Activated CD4-positive, alpha-beta T cell treated with anti-CD3 and anti-CD28 coated beads, Interleukin-2, amount 10 ng/mL, durations not matched to agents 7 days and 5 days (primary cell): ENCODE results near the gene ADAMTS2. TPM values are rescaled to one million over a fixed set of nuclear protein-coding genes. Genes with fewer than 3 reads are reported as not detected.

Experiments used
- CTCF ChIA-PET: fragments of 350-600 bp; sonication (Branson Sonifier 250); formaldehyde crosslinking; loops from one replicate; lab custom pipeline; 2021; ENCODE audit warnings: antibody characterized with exemption; lab: Charles Lee
- POLR2A ChIA-PET: fragments of 350-600 bp; sonication (Branson Sonifier 250); formaldehyde crosslinking; loops from one replicate; lab custom pipeline; 2021; ENCODE audit warnings: antibody characterized with exemption; lab: Charles Lee
- DNase-seq: peaks from one replicate; pipeline ENCODE4 v3.0.0-alpha.2; 2020
- H3K27ac Mint-ChIP-seq: one replicate; pipeline ENCODE4 v1.8.0; 2021; ENCODE audit warnings: mild to moderate bottlenecking, moderate library complexity, mixed read lengths
- H3K27me3 Mint-ChIP-seq: one replicate; pipeline ENCODE4 v1.8.0; 2021; ENCODE audit warnings: mixed read lengths
- H3K36me3 Mint-ChIP-seq: one replicate; pipeline ENCODE4 v1.8.0; 2021; ENCODE audit warnings: low read depth, mixed read lengths
- H3K4me1 Mint-ChIP-seq: one replicate; pipeline ENCODE4 v1.8.0; 2021; ENCODE audit warnings: mixed read lengths
- H3K4me3 Mint-ChIP-seq: one replicate; pipeline ENCODE4 v1.8.0; 2021; ENCODE audit warnings: mild to moderate bottlenecking, moderate library complexity, mixed read lengths
- H3K9me3 Mint-ChIP-seq: one replicate; pipeline ENCODE4 v1.8.0; 2021; ENCODE audit warnings: mixed read lengths
- total RNA-seq, 2 experiments: library from RNA; stranded (reverse); gene quantifications; one replicate each; pipeline ENCODE4 v1.2.3, GENCODE V29; 2021

The ADAMTS2 gene
- total RNA-seq, 2 experiments from 2014 or later: not detected

DNA sequence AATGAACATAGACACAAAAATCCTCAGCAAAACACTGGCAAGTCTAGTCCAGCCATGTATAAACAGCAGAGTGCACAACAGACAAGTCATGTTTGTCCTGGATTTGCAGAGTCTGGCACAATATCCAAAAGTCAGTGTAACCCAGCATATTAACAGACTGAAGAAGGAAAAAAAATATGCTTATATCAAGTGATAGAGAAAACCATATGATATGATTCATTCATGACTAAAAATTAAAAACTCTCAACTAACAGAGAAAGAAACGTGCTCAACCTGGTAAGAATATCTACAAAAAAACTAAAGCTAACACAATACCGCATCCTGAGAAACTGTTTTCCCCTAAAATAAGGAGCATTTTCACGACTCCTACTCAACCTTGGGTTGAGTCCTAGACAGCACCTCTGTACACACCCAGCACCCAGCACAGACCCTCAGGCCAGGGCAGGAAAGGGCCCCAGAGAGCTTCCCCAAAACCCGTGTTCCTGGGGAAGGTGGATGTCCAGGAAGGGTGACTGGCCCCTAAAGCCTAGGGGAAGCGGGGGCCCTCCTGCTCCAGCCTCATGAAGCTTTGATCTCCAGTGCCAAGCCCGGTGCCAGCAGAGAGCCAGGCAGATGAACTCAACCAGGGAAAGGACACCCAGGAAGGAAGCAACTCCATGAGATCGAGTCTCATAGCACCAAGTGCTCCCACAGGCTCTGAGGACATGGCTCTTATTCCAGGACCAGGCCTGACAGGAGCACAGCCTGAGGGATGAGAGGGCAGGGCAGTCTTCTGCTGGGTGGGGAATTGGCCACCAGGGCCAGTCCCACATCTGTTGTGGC is 38.9 kb downstream of the ADAMTS2 start:
- peaks cover 15% of the 10 kb centered on the region for H3K9me3 Mint-ChIP-seq
- H3K27me3 Mint-ChIP-seq: no peaks in the 10 kb centered on the region
- ChIA-PET CTCF (no interaction called here), POLR2A (no interaction called here)
- no peak for DNase-seq
- no peak overlapping the region for H3K27ac Mint-ChIP-seq
- no peak overlapping the region for H3K4me3 Mint-ChIP-seq
- H3K36me3 Mint-ChIP-seq: no peaks in the 10 kb centered on the region
- no peaks in the 10 kb centered on the region for H3K4me1 Mint-ChIP-seq

DNA sequence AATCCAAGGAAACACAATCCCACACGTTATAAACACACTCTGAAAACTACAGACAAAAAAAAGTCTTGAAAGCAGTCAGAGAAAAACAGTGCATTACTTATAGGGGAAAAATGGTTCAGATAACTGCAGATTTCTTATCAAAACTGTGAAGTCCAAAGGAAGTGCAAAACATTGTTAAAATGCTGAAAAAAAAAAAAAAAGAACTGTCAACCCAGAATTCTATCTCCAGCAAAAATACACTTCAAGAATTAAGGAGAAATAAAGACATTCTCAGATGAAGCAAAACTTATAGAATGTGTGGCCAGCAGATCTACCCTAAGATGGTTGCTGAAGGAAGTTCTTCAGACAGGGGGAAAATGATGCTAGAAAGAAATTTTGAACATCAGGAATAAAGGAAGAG is 40.4 kb downstream of the ADAMTS2 start:
- Mint-ChIP-seq H3K27me3 (no peaks in the 10 kb centered on the region), H3K27ac (no peak overlapping the region), H3K36me3 (no peaks in the 10 kb centered on the region), H3K4me1 (no peaks in the 10 kb centered on the region), H3K4me3 (no peak overlapping the region), H3K9me3 (peaks cover 16% of the 10 kb centered on the region)
- ChIA-PET CTCF (no interaction called here), POLR2A (no interaction called here)
- no peak for DNase-seq

DNA sequence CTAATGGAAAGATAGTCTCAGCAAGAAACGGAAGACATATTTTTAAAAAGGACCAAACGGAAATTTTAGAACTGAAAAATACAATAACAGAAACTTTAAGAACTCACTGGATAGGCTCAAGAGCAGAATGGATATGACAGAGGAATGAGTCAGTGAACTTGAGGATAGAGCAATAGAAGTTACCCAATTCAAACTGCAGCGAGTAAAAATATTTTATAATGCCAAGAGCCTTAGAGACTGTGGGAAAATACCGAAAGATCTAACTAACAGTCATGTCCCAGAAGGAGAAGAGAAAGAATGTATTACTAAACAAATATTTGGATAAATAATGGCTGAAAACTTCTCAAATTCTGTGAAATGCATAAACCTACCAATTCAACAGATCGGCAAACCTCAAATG is 40.8 kb downstream of the ADAMTS2 start:
- no peaks in the 10 kb centered on the region for H3K36me3 Mint-ChIP-seq
- no peak overlapping the region for H3K4me3 Mint-ChIP-seq
- POLR2A ChIA-PET: no interaction called here
- no peak for DNase-seq
- H3K4me1 Mint-ChIP-seq: no peaks in the 10 kb centered on the region
- peaks cover 16% of the 10 kb centered on the region for H3K9me3 Mint-ChIP-seq
- no peaks in the 10 kb centered on the region for H3K27me3 Mint-ChIP-seq
- no peak overlapping the region for H3K27ac Mint-ChIP-seq
- CTCF ChIA-PET: no interaction called here

DNA sequence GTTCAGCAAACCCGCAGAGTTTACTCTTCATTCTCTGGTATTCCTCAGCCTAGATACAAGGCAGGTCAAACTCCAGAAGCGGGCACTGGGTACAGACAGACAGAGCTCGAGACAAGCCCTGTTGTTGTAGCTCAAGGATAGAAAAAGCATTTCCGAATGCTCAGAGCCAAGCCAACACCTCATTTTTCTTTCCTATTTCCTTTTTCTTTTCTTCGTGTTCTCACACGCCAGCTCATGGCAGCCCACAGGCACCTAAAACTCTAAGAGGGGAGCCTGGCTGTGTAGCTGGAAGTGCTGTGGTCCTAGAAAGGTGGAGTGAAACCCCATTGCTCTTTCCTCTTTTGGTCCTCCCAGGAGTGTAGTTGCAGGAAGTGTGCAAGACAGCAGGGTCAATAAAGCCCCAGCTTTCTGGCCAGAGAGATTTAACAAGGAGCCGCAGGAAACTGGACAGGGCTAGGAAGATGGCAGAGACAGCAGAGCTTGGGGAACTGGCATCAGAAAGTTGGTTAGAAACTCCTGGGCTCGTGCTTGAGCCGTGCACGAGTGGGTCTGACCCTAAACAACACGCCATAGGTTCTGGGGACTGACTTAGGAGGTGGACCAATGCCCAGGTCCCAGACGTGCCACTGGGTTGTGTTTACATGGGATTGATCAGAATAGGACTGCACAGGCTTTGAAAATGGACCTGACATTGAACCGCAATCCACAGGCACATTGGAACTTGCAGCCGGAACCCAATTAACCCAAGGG is 41.6 kb downstream of the ADAMTS2 start:
- H3K9me3 Mint-ChIP-seq: peaks cover 19% of the 10 kb centered on the region
- no peaks in the 10 kb centered on the region for H3K36me3 Mint-ChIP-seq

DNA sequence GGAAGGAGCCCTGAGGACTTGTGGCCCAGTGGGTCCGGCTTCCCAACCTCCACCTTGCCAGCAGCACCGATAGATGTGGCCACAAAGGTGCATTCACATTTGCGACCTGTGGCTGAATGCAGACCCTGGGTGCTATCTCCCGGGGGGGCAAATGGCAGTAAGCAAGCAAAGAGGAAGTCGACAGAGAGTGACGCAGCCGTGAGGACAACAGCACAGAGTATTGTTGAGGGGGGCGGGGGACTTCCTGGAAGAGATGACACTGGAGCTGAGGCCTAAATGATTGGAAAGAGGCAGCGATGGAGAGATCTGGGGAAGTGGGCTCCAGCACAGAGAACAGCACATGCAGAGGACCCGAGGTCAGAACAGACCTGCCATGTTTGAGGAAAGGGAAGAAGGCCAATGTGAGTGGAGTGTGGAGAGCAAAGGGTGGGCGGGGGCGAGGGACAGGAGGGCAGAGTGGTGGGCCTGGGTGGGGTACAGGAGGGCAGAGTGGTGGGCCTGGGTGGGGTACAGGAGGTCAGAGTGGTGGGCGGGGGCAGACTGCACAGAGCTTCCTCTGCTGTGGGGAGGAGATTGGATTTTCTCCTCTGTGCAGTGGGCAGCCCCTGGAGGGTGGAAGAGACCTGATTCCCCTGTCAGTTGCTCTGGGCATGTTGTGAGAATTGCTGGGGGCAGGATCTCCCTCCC is 42.6 kb downstream of the ADAMTS2 start:
- DNase-seq: no peak
- Mint-ChIP-seq H3K36me3 (no peaks in the 10 kb centered on the region), H3K27ac (no peak overlapping the region), H3K4me3 (no peak overlapping the region), H3K4me1 (no peaks in the 10 kb centered on the region), H3K9me3 (peaks cover 23% of the 10 kb centered on the region), H3K27me3 (no peaks in the 10 kb centered on the region)
- POLR2A ChIA-PET: no interaction called here
- CTCF ChIA-PET: no interaction called here

More for the DNA sequence above, 41.6 kb downstream of the ADAMTS2 start:
- Mint-ChIP-seq H3K4me3 (no peak overlapping the region), H3K27me3 (no peaks in the 10 kb centered on the region), H3K4me1 (no peaks in the 10 kb centered on the region), H3K27ac (no peak overlapping the region)
- ChIA-PET CTCF (no interaction called here), POLR2A (no interaction called here)
- DNase-seq: no peak

DNA sequence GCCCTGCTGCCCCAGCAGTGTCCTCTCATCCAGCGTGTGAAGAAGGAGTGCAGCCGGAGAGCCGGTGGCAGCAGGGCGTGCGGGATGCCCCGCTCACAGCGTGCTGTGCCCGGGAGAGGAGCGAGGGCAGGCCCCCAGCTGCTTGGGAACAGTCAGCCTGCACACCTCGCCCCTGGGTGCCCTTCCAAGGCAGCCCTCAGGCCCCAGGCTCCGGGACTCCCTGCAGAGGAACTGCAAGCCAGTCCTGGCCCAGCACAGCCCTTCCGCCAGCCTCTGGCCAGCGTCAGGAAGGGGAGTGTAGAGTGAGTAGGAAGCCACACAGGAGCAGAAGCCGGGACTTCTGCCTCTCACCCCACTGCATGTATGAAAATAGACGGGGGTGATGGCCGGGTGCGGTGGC is 43.5 kb downstream of the ADAMTS2 start:
- DNase-seq: no peak
- CTCF ChIA-PET: no interaction called here
- Mint-ChIP-seq H3K4me3 (no peak overlapping the region), H3K4me1 (no peaks in the 10 kb centered on the region), H3K36me3 (no peaks in the 10 kb centered on the region), H3K9me3 (peaks cover 23% of the 10 kb centered on the region), H3K27ac (no peak overlapping the region), H3K27me3 (no peaks in the 10 kb centered on the region)
- POLR2A ChIA-PET: no interaction called here

DNA sequence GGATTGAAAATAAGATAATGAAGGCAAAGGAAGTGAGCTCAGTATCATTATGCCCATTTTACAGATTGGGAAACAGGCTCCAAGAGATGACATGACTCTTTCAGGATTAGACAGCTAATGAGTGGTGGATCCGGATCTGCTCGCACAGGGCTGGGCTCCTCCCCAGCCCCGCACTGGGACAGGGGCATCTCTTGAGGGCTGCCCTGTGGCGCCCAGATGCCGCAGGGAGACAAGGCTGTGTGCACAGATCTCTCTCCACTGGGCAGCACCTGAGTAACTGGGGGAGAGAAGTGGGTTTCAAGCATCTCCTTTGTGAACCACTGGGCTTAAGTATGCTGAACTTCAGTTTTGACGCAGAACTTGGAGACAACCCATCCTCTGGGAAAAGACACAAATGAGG is 43.9 kb downstream of the ADAMTS2 start:
- no peak for DNase-seq
- H3K4me3 Mint-ChIP-seq: no peak overlapping the region
- H3K27ac Mint-ChIP-seq: no peak overlapping the region
- no peaks in the 10 kb centered on the region for H3K27me3 Mint-ChIP-seq
- H3K4me1 Mint-ChIP-seq: no peaks in the 10 kb centered on the region
- CTCF ChIA-PET: no interaction called here
- peaks cover 23% of the 10 kb centered on the region for H3K9me3 Mint-ChIP-seq
- no peaks in the 10 kb centered on the region for H3K36me3 Mint-ChIP-seq
- POLR2A ChIA-PET: no interaction called here

DNA sequence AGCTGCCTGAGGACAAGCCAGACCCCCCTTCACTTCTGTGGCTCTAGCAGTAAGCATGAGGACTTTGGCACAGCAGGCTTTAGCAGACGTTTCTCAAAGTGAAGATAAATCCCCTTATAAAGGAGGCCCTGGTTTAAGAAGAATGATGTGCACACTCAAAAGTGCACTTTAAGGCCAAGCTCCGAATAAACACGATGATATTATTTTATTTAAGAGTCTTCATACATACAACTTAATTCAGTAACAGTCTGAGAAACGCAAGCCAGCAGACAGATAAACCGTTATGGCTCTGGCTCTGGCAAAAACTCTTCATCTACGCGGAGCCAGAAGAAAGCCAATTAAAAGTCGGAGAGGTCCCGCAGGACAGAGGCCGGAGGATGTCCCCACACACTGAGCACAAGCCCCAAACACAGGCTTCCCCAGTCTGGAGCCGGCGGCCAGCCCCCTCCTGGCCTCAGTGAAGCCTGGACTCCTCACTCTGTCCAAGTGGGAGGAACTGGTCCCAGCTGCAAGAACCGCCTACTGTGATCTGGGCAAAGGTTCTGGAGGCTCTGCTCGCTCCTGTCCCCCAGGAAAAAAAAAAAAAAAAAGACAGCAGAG is 44.6 kb downstream of the ADAMTS2 start:
- H3K4me1 Mint-ChIP-seq: no peaks in the 10 kb centered on the region
- CTCF ChIA-PET: interaction anchor here (0.7 kb wide), 1 partner anchor 169 kb away, joined by 3 read pairs; no protein-coding TSS in a partner anchor
- H3K27me3 Mint-ChIP-seq: no peaks in the 10 kb centered on the region
- POLR2A ChIA-PET: no interaction called here
- no peaks in the 10 kb centered on the region for H3K36me3 Mint-ChIP-seq
- no peak for DNase-seq
- H3K4me3 Mint-ChIP-seq: no peak overlapping the region
- peaks cover 23% of the 10 kb centered on the region for H3K9me3 Mint-ChIP-seq
- no peak overlapping the region for H3K27ac Mint-ChIP-seq

DNA sequence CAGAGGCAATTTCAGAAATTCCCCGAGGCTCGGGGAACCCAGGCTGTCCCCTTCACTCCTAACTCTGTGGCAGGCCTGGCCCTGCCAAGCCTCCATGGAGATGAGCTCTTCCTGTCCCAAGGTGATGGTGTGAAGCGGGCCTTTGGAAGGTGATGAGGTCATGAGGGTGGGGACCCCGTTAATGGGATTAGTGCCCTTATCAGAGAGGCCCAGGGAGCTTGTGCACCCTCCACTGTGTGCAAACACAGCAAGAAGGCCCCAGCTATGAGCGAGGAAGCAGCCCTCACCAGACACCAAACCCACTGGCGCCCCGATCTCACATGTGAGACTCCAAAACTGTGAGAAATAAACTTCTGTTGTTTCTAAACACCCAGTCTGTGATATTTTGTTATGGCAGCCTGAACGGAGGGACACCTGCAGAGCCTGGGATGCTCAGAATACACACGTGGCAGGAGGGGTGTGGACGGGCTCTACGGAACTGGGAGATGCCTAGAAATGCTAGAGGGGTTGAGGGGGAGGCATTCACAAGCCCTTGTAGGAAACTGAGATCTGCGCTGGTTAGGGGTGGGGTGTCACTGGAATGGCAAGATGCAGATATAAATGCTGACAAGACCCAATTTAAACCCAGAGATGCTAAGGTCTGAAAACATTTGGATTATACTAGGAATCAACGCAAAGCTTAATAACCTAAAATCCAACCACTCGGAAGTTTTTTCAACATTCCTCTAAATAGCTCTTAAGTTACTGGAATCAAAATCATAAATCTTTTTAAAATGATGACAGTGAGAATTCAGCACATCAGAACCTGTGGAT is 46.9 kb downstream of the ADAMTS2 start:
- CTCF ChIA-PET: interaction anchor here (0.6 kb wide), 1 partner anchor 998 kb away, joined by 3 read pairs; no protein-coding TSS in a partner anchor
- POLR2A ChIA-PET: no interaction called here
- Mint-ChIP-seq H3K4me1 (no peaks in the 10 kb centered on the region), H3K9me3 (peaks cover 8% of the 10 kb centered on the region), H3K36me3 (no peaks in the 10 kb centered on the region), H3K27me3 (no peaks in the 10 kb centered on the region), H3K27ac (no peak overlapping the region), H3K4me3 (no peak overlapping the region)
- DNase-seq: no peak

DNA sequence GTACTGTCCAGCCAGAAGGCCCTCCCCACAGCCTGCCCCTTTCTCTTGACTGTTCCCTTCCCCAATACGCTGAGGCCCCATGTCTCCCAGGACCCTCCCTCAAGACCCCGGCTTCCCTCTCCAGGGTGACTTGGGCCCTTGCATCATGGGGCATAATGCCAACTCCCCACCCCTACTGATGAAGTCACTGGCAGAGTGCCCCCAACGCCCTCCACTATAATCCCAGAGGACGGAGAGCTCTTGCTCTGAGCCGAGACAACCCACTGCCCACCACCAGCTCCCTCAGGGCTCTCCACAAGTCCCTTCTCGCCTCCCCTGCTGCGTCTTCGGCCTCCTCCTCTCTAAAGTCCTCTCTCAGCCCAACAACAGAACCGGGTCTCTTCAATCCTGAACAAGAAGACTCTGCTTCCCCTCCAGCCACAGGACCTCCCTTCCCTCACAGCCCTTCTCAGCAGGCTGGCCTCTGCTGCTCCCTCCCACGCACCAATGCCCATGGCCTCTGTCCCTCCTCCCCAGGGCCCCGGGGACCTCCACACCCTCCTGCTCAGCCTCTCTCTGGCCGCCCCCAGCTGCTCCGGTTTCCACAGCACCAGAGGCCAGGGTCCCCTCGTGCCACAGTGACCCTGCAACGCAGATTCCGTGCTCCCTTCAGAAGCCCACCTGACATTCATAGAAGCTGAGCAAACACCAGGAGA is 47.6 kb downstream of the ADAMTS2 start:
- peaks cover 8% of the 10 kb centered on the region for H3K9me3 Mint-ChIP-seq
- no peak overlapping the region for H3K4me3 Mint-ChIP-seq
- no peaks in the 10 kb centered on the region for H3K27me3 Mint-ChIP-seq
- H3K27ac Mint-ChIP-seq: peak overlapping the region; percentile 25
- CTCF ChIA-PET: interaction anchor here (0.6 kb wide), 1 partner anchor 998 kb away, joined by 3 read pairs; no protein-coding TSS in a partner anchor
- DNase-seq: no peak
- H3K4me1 Mint-ChIP-seq: no peaks in the 10 kb centered on the region
- POLR2A ChIA-PET: no interaction called here
- H3K36me3 Mint-ChIP-seq: no peaks in the 10 kb centered on the region

DNA sequence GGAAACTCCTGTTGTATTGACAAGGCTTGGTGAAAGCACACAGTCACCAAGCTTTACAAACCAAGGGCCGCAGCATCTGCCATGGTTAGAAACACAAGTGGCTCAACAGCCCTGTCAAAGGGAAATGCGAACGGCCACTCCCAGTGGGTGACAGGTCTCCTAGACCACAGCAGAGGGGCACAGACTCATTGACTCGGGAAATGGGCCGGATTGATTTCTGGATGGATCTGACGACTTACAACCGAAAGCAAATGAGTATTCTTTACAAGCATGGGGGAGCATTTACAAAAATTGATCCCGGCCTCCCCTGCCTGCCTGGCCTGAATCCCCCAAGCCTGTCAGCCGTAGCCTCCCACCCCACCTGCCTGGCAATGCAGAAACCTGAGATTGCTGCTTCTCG is 48.2 kb downstream of the ADAMTS2 start:
- Mint-ChIP-seq H3K27ac (no peak overlapping the region), H3K4me1 (no peaks in the 10 kb centered on the region), H3K36me3 (no peaks in the 10 kb centered on the region), H3K27me3 (no peaks in the 10 kb centered on the region), H3K9me3 (peaks cover 8% of the 10 kb centered on the region), H3K4me3 (no peak overlapping the region)
- CTCF ChIA-PET: no interaction called here
- POLR2A ChIA-PET: no interaction called here
- DNase-seq: no peak
